SIG-M5 (cell line): Measurements from ENCODE around the gene S100A3.
"Not testable (repeated sequence)": the region's sequence is repeated elsewhere in the genome, so short reads cannot be mapped to it uniquely, and the experiment has no call there.

Source experiments
- DNase-seq: peaks from one replicate; lab custom pipeline; 2025; lab: John Stamatoyannopoulos, UW

S100A3 gene, protein sequence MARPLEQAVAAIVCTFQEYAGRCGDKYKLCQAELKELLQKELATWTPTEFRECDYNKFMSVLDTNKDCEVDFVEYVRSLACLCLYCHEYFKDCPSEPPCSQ

DNA sequence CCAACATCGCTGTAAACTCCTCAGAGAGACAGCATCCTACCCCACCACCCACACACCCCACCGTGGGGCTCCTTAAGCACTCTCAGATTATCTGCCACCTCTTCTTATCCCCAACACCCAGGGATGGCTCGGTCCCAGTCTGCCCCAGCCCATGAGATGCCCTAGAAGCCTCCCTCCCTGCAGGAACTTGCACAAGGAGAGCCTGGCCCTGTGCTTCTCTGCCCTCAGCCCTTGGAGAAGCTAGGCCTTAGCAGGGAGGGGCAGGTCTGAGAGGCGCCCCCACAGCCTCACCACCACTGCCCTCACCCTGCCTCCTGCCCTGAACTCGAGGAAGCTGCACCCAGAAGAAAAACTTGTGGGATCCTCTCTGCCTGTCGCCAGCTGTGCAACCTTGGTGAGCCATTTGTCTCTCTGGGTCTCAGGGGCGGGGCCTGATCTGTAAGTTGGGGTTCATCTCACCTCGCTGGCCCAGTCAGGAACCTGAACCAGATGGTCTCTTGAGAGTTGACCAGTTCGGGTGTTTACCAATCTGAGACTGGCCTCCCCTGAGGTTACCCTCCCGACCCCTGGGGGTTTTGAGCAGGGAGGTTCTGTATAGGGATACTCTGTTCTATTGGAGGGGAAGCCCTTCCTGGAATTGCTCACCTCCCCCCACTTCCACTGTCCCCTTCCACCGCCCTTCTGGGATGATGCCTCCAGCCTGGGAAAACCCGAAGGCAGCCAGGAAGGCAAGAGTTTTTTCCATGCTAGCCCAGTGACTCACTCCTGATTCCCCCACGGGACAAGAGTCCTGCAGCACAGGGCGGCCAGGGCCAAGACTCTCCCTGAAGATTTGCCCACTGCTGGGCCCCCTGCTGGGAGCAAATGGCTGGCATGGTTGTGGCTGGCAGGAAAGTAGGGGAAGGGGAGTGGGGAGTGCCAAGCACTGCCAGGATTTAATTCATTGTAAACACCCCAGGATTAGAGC, at the start of gene S100A3:
Gene S100A3 (minus strand): TSS at position 537 of the 967 bp plus-strand sequence. CDS start 773 bp downstream, outside the sequence.
- no peak for DNase-seq

DNA sequence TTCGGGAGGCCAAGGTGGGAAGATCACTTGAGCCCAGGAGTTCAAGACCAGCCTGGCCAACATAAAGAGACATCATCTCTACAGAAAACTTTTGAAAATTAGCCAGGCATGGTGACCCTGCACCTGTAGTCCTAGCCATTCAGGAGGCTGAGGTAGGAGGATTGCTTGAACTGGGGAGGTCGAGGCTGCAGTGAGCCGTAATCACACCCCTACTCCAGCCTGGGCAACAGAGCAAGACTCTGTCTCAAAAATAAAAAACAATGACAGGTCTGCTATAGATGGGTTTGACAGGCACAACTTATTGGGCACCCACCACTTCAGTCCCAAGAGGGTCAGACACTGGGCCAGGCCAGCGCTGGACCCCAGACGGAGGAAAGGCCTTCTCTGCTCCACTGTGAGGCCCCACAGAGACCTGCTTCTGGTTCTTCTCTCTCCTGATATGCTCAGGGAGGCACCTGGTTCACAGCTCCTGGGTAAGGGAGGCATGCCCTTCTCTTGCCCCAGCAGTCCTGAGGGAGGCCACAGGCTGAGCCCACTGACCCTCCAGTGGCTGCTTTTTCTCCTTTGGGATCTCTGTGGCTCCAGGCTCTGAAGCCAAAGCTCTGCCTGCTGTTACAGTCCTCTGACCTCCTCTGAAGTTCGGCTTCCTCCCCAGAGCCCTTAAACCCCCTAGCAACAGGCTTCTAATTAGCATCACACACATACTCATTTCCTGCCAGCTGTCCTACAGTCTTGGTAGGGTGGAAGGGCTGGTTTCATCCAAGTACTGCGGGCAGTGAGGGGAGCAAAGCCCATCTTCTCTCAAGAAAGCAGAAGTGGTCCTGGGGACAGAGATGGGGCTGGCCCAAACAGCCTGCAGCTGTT, 49.5 kb upstream of the S100A3 start:
- peak; percentile 98 for DNase-seq

GRCh38 chr1:153597206-153597605, 48.1 kb upstream of the S100A3 start:
- DNase-seq: no peak

DNA sequence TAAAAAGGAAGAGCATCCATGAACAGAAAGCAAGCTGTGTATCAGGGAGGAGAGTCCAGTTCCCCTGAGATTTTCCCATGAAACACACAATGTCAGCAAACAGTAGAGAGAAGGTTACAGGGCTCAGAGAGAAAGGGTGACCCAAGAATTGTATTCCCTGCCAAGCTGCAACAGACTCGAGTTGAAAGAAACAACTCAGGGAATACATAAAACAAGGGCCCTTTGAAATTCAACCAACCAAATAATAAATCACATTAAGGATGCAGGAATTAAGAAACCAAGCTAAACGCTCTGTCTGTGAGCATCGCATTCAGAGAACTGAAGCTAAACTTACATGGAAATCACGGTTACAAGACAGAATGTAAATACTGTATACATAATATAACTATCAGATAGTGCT, 43.7 kb upstream of the S100A3 start:
- no peak for DNase-seq

- DNase-seq: no peak
Measured at GRCh38 chr1:153588482-153588881, 39.4 kb upstream of the S100A3 start.

DNA sequence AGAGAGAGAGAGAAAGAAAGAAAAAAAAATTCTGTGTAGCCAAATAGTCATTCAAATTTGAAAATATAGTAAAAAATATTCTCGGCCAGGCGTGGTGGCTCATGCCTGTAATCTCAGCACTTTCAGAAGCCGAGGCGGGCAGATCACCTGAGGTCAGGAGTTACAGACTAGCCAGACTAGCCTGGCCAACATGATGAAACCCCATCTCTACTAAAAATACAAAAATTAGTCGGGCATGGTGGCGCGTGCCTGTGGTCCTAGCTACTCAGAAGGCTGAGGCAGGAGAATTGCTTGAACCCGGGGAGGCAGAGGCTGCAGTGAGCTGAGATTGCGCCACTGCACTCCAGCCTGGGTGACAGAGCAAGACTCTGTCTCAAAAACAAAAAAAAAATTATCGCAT, 39.0 kb upstream of the S100A3 start:
- not testable (repeated sequence) for DNase-seq

DNA sequence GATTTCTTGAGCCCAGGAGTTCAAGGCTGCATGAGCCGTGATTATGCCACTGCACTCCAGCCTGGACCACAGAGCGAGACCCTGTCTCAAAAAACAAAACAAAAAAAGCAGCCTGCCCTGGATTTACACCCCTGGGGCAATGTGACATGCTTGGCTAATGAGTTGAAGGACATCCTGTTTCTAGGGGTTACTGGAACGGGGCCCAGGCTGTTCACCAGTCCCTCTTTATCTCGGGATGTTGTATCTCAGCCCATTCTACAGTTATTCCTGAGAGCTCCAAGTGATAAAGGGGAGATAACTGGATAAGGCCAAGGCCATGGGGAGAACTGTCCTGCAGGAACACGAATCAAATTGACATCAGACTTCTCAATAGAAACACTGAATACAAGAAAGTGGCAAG, 38.3 kb upstream of the S100A3 start:
- DNase-seq: no peak

- no peak for DNase-seq
Measured at GRCh38 chr1:153586347-153586746, 37.3 kb upstream of the S100A3 start.

DNA sequence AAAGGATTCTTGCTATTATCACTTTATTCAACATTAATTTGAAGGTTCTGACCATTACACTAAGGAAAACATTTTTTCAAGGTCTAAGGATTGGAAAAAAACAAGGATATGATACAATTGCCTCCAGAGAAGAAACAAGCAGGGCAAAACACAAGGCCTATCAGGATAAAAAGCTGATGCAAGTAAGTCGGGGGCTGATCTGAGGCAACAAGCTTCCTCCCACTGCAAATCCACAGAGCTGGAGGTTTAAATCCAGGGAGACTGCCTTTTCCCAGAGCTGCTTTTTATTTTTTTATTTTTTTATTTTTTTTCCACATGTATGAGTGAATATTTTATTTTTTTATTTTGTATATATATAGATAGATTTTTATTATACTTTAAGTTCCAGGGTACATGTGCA, 35.9 kb upstream of the S100A3 start:
- DNase-seq: no peak

- DNase-seq: no peak
Measured at GRCh38 chr1:153583976-153584375, 34.9 kb upstream of the S100A3 start.

DNA sequence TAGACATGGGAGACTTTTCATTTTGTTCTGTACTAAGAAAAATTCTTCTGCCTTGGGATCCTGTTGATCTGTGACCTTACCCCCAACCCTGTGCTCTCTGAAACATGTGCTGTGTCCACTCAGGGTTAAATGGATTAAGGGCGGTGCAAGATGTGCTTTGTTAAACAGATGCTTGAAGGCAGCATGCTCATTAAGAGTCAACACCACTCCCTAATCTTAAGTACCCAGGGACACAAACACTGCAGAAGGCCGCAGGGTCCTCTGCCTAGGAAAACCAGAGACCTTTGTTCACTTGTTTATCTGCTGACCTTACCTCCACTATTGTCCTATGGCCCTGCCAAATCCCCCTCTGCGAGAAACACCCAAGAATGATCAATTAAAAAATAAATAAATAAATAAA, 34.5 kb upstream of the S100A3 start:
- DNase-seq: not testable (repeated sequence)

GRCh38 chr1:153582836-153583235, 33.8 kb upstream of the S100A3 start:
- not testable (repeated sequence) for DNase-seq

DNA sequence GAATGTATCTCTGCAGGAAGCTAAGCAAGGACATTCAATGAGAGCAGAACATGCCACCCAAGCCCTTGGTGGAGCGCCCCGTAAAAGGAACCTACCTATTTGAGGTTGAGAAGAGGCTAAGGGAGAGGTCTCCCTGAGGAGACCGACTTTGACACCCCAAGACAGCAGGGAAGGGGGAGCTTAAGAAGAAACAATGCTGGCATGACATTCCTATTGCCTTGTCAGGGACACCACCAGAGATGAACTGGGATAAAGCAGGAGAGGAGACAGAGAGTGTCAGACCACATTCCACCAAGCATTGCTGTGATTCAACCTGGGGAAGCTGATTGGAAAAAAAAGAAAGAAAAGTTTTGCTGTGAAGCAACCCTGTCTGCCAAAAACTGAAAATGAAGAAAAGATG, 29.9 kb upstream of the S100A3 start:
- DNase-seq: no peak

- no peak for DNase-seq
Measured at GRCh38 chr1:153578490-153578889, 29.4 kb upstream of the S100A3 start.

DNA sequence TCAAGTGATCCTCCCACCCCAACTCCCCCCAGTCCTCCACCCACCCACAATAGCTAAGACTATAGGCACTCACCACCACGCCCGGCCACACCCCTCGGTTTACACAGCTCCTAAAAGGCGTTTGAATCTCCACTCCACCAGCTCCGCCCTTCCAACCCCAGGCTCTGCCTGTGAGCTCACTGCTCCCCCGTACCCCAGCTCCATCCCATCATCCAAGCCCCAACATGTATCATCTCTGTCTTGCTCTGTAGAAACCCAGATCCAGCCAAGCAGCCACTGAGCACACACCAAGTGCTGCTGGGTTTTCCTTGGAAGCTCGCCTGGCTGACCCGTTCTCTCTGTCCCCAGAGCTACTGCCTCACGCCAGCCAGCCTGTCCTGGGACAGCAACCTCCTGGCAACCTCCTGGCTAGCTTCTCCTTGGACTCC, 28.6 kb upstream of the S100A3 start:
- no peak for DNase-seq

GRCh38 chr1:153577138-153577537, 28.1 kb upstream of the S100A3 start:
- DNase-seq: no peak

- not testable (repeated sequence) for DNase-seq
Measured at GRCh38 chr1:153575497-153575896, 26.4 kb upstream of the S100A3 start.

GRCh38 chr1:153575081-153575491, 26.0 kb upstream of the S100A3 start:
- DNase-seq: not testable (repeated sequence)

DNA sequence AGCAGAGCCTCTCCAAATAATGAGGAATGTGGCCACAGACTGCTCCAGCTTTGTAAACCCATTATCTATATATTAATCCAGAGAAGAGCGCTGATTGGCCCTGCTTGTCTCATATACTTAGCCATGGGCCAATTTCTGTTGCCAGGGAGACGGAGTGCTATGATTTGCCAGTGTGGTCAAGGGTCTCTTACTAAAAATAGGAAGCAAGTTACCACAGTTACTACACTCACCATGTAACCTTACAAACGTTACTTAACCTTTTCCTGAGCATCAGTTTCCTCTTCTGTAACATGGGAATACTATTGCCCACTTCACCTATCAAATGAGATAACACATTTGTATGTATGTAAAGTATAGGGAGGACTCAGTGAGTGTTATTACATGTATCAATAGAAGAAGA, 24.3 kb upstream of the S100A3 start:
- DNase-seq: no peak

- DNase-seq: no peak
Measured at GRCh38 chr1:153572569-153573015, 23.5 kb upstream of the S100A3 start.

- DNase-seq: no peak
Measured at GRCh38 chr1:153571706-153572105, 22.6 kb upstream of the S100A3 start.

GRCh38 chr1:153570874-153571273, 21.8 kb upstream of the S100A3 start:
- DNase-seq: no peak
